Measurements from ENCODE around the gene SRF. TPM values are rescaled to one million over a fixed set of nuclear protein-coding genes. Genes with fewer than 3 reads are reported as not detected.
A peak's percentile ranks its signal among the peaks of the same experiment; 100 is the strongest.

Gene SRF
- total RNA-seq, 1 donor from 2014 or later: 31.3 TPM

DNA sequence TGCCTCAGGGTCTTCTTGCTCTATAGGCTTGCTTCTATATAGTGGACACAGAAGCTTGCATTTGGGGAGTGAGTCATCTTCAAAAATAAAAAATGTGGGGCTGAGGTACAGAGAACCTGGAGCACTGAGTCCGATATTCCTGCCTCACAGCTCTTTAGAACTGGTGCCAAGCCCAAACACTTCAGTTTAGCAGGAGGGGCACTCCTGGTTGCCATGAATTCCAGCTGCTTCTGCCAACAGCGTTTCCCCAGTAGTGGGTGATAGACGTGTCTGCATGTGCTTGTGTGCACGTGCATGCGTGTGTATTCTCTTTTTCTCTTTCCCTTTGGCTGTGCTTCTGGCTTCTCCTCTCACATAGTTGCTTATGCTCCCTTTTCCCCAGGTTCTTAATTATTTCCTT is 46.3 kb downstream of the SRF start:
- Mint-ChIP-seq H3K4me3 (ENCODE audit: unreplicated experiment) (no peak overlapping the region), H3K27me3 (ENCODE audit: unreplicated experiment) (no peaks in the 10 kb centered on the region), H3K9me3 (ENCODE audit: unreplicated experiment) (no peaks in the 10 kb centered on the region), H3K27ac (ENCODE audit: unreplicated experiment) (no peak overlapping the region), H3K36me3 (ENCODE audit: low read depth, unreplicated experiment) (peaks cover 44% of the 10 kb centered on the region), H3K4me1 (ENCODE audit: unreplicated experiment) (no peaks in the 10 kb centered on the region)
- no peak for DNase-seq (ENCODE audit: low spot score)
- TF ChIP-seq, protein P1, sequence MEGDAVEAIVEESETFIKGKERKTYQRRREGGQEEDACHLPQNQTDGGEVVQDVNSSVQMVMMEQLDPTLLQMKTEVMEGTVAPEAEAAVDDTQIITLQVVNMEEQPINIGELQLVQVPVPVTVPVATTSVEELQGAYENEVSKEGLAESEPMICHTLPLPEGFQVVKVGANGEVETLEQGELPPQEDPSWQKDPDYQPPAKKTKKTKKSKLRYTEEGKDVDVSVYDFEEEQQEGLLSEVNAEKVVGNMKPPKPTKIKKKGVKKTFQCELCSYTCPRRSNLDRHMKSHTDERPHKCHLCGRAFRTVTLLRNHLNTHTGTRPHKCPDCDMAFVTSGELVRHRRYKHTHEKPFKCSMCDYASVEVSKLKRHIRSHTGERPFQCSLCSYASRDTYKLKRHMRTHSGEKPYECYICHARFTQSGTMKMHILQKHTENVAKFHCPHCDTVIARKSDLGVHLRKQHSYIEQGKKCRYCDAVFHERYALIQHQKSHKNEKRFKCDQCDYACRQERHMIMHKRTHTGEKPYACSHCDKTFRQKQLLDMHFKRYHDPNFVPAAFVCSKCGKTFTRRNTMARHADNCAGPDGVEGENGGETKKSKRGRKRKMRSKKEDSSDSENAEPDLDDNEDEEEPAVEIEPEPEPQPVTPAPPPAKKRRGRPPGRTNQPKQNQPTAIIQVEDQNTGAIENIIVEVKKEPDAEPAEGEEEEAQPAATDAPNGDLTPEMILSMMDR (IDR thresholded peaks at IDR 0.05; ENCODE audit: unreplicated experiment): no peak

DNA sequence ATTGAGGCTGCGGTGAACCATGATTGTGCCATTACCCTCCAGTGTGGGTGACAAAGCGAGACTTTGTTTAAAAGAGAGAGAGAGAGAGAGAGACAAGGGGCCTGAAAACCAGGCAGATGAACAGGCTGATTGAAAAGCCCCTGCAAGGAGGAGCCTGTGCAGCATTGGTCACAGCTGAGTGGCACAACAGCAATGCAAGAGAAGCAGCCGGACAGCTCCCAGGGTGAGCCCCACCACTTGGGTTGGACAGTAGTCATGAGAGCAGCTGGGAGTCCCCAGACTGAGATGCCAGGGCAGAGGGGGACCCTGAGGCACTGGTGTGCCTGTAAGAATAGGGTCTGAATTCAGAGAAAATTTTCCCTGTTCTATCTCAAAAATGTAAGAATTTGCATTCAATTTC is 48.0 kb downstream of the SRF start:
- Mint-ChIP-seq H3K4me1 (ENCODE audit: unreplicated experiment) (peaks cover 2% of the 10 kb centered on the region), H3K9me3 (ENCODE audit: unreplicated experiment) (no peaks in the 10 kb centered on the region), H3K4me3 (ENCODE audit: unreplicated experiment) (no peak overlapping the region), H3K36me3 (ENCODE audit: low read depth, unreplicated experiment) (peaks cover 39% of the 10 kb centered on the region), H3K27me3 (ENCODE audit: unreplicated experiment) (no peaks in the 10 kb centered on the region), H3K27ac (ENCODE audit: unreplicated experiment) (no peak overlapping the region)
- no peak for DNase-seq (ENCODE audit: low spot score)
- TF ChIP-seq, protein P1 (IDR thresholded peaks at IDR 0.05; ENCODE audit: unreplicated experiment): no peak

DNA sequence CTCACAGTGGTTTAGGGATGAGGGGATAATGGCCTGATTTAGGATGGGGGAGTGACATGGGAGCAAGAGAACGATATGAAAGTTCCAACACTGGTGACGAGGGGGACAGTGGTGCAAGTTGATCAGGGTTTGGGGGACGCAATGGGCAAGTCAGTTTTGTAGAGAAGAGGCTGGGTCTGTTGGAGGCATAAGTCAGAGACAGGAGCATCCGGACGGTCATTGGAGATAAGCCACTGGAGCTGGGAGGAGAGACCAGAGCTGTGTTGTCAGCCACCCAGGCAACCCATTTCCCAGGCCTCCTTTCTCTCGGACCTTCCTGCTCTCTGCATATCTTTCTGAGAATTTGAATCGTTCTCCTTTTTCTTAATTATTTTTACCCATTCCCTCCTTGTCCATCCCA is 48.7 kb downstream of the SRF start:
- Mint-ChIP-seq H3K27me3 (ENCODE audit: unreplicated experiment) (no peaks in the 10 kb centered on the region), H3K4me1 (ENCODE audit: unreplicated experiment) (peaks cover 8% of the 10 kb centered on the region), H3K4me3 (ENCODE audit: unreplicated experiment) (no peak overlapping the region), H3K9me3 (ENCODE audit: unreplicated experiment) (no peaks in the 10 kb centered on the region), H3K36me3 (ENCODE audit: low read depth, unreplicated experiment) (peaks cover 39% of the 10 kb centered on the region), H3K27ac (ENCODE audit: unreplicated experiment) (no peak overlapping the region)
- DNase-seq (ENCODE audit: low spot score): no peak
- TF ChIP-seq, protein P1 (IDR thresholded peaks at IDR 0.05; ENCODE audit: unreplicated experiment): no peak

DNA sequence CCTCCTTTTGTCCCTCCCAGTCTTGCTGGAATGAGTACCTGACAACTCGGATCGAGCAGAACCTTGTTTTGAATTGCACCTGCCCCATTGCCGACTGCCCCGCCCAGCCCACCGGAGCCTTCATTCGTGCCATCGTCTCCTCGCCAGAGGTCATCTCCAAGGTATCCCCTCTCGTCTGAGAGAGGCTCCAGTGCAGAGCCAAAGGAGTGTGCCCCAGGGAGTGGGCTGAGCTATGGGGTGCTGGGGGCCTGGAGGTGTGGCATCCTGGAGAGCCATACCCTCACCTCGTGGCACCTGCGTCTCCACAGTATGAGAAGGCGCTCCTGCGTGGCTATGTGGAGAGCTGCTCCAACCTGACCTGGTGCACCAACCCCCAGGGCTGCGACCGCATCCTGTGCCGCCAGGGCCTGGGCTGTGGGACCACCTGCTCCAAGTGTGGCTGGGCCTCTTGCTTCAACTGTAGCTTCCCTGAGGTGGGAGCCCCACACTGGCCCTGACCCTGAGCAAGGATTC is 49.4 kb downstream of the SRF start:
- H3K4me1 Mint-ChIP-seq (ENCODE audit: unreplicated experiment): peaks cover 8% of the 10 kb centered on the region
- H3K4me3 Mint-ChIP-seq (ENCODE audit: unreplicated experiment): no peak overlapping the region
- no peak for DNase-seq (ENCODE audit: low spot score)
- peaks cover 36% of the 10 kb centered on the region for H3K36me3 Mint-ChIP-seq (ENCODE audit: low read depth, unreplicated experiment)
- TF ChIP-seq, protein P1 (IDR thresholded peaks at IDR 0.05; ENCODE audit: unreplicated experiment): no peak
- no peaks in the 10 kb centered on the region for H3K9me3 Mint-ChIP-seq (ENCODE audit: unreplicated experiment)
- H3K27ac Mint-ChIP-seq (ENCODE audit: unreplicated experiment): no peak overlapping the region
- peaks cover 4% of the 10 kb centered on the region for H3K27me3 Mint-ChIP-seq (ENCODE audit: unreplicated experiment)

DNA sequence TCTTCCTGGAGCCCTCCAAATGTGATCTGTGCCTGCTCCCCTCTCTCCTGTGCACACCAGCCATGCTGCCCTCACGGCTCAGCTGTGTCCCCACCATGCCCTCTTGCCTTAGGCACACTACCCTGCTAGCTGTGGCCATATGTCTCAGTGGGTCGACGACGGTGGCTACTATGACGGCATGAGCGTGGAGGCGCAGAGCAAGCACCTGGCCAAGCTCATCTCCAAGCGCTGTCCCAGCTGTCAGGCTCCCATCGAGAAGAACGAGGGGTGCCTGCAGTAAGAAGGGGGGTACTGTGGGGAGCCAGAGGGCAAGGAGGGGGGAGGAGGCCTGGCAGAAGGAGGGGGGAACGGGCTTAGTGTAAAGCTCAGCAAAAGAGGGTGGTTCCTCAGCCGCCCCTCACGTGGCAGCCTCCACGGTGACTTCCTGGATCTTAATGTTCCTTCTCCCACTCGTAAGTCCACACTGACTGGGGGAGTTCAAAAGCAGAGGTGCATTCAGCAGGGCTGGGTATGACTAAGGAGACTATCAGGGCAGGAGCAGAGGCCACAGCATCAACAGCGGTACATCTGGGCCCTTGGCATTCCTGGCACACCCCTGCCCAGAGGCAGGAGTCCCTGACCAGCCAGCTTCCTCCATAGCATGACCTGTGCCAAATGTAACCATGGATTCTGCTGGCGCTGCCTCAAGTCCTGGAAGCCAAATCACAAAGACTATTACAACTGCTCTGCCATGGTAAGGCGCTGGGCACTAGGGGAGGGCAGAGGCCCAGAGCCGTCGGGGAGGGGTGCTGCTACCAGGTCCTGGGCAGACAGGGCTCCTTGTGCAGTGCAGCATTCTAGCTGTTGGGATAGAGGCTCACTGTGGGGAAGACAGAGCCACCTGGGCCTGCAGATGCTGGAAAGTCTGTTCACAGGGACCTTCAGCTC is 50.2 kb downstream of the SRF start:
- no peak for DNase-seq (ENCODE audit: low spot score)
- Mint-ChIP-seq H3K4me1 (ENCODE audit: unreplicated experiment) (peaks cover 8% of the 10 kb centered on the region), H3K27ac (ENCODE audit: unreplicated experiment) (peak overlapping the region; percentile 57), H3K9me3 (ENCODE audit: unreplicated experiment) (no peaks in the 10 kb centered on the region), H3K4me3 (ENCODE audit: unreplicated experiment) (no peak overlapping the region), H3K27me3 (ENCODE audit: unreplicated experiment) (peaks cover 4% of the 10 kb centered on the region), H3K36me3 (ENCODE audit: low read depth, unreplicated experiment) (peaks cover 36% of the 10 kb centered on the region)
- TF ChIP-seq, protein P1 (IDR thresholded peaks at IDR 0.05; ENCODE audit: unreplicated experiment): no peak

Data from endothelial cell (in vitro differentiated cells).